SU-DHL-6 (cell line): Measurements from ENCODE around the gene AOAH.
"Not testable (repeated sequence)": the region's sequence is repeated elsewhere in the genome, so short reads cannot be mapped to it uniquely, and the experiment has no call there.

Source experiments
- H2AFZ ChIP-seq: fragments of 200-600 bp; sonication (generic); 2 replicates; pipeline ENCODE4 v1.6.1; 2014; ENCODE audit warnings: low read depth, mild to moderate bottlenecking, moderate library complexity, mixed read lengths, antibody characterized with exemption, low read length; ENCODE audit not compliant: severe bottlenecking
- H3F3A ChIP-seq: fragments of 200-600 bp; shearing (Covaris generic); 2 replicates; pipeline ENCODE4 v1.6.0; 2016; ENCODE audit warnings: antibody characterized with exemption, mild to moderate bottlenecking; ENCODE audit not compliant: insufficient read depth
- H3K27ac ChIP-seq: fragments of 200-600 bp; sonication (generic); 2 replicates; pipeline ENCODE4 v1.5.1; 2016; ENCODE audit warnings: low read depth, mild to moderate bottlenecking, low read length, moderate library complexity, mixed read lengths
- H3K27me3 ChIP-seq: fragments of 200-600 bp; sonication (generic), shearing (Covaris generic); 2 replicates; pipeline ENCODE4 v1.6.0; 2014; ENCODE audit warnings: mild to moderate bottlenecking, low read length
- H3K36me3 ChIP-seq: fragments of 200-600 bp; sonication (generic); 2 replicates; pipeline ENCODE4 v1.6.1; 2014; ENCODE audit warnings: mild to moderate bottlenecking, low read length, mixed read lengths
- H3K4me2 ChIP-seq: fragments of 300-600, 200-600 bp; shearing (Covaris generic), sonication (generic); 2 replicates; pipeline ENCODE4 v1.6.0; 2014; ENCODE audit warnings: low read length, low read depth, mild to moderate bottlenecking; ENCODE audit not compliant: poor library complexity, severe bottlenecking
- H3K4me3 ChIP-seq: fragments of 200-600 bp; sonication (generic); 2 replicates; pipeline ENCODE4 v1.5.1; 2014; ENCODE audit warnings: antibody characterized with exemption, low read length, mild to moderate bottlenecking, mixed read lengths; ENCODE audit not compliant: insufficient read depth, poor library complexity, severe bottlenecking
- H3K79me2 ChIP-seq: fragments of 200-600 bp; sonication (generic); 2 replicates; pipeline ENCODE4 v1.6.1; 2014; ENCODE audit warnings: mild to moderate bottlenecking, low read length, moderate library complexity; ENCODE audit not compliant: insufficient read depth
- H3K9ac ChIP-seq: fragments of 200-600 bp; sonication (generic); 2 replicates; pipeline ENCODE4 v1.7.0; 2014; ENCODE audit warnings: mild to moderate bottlenecking, low read length
- H3K9me2 ChIP-seq: fragments of 200-600 bp; sonication (generic); replicated peaks from 2 replicates; pipeline ENCODE4 v1.6.1; 2014; ENCODE audit warnings: low read length; ENCODE audit not compliant: insufficient read depth
- H3K9me3 ChIP-seq: fragments of 200-600 bp; sonication (generic); 2 replicates; pipeline ENCODE4 v1.6.1; 2014; ENCODE audit warnings: low read length, mixed read lengths; ENCODE audit not compliant: insufficient read depth
- H4K20me1 ChIP-seq: fragments of 200-600 bp; sonication (generic); 2 replicates; pipeline ENCODE4 v1.6.1; 2014; ENCODE audit warnings: low read depth, mild to moderate bottlenecking, antibody characterized with exemption, low read length, moderate library complexity, mixed read lengths
- CTCF ChIP-seq: fragments of 200-600 bp; sonication (generic); IDR thresholded peaks from one replicate; pipeline ENCODE4 v1.5.1; 2017; ENCODE audit warnings: antibody characterized with exemption, mild to moderate bottlenecking, low read length, moderate library complexity; ENCODE audit not compliant: insufficient read depth, poor library complexity, severe bottlenecking
- EZH2phosphoT487 ChIP-seq: fragments of 200-600 bp; sonication (generic), shearing (Covaris generic); conservative IDR thresholded peaks from 2 replicates; pipeline ENCODE4 v1.6.1; 2018; ENCODE audit warnings: mild to moderate bottlenecking, antibody characterized with exemption, low read length, moderate library complexity, mixed read lengths

Gene AOAH

GRCh38 chr7:36717586-36717985 lies 6.7 kb downstream of the AOAH start:
- H3K4me3 ChIP-seq, result no peak overlapping the region
- H3K27me3 ChIP-seq, result no peaks in the 10 kb centered on the region
- H3K9me2 ChIP-seq, result no peaks in the 10 kb centered on the region
- no peaks in the 10 kb centered on the region for H3K36me3 ChIP-seq
- no peak for TF ChIP-seq CTCF
- no peak for TF ChIP-seq EZH2phosphoT487
- H3K9me3 ChIP-seq, result no peaks in the 10 kb centered on the region
- no peak overlapping the region for H2AFZ ChIP-seq
- no peaks in the 10 kb centered on the region for H3F3A ChIP-seq
- H3K9ac ChIP-seq, result no peak overlapping the region
- no peaks in the 10 kb centered on the region for H3K79me2 ChIP-seq
- no peak overlapping the region for H3K4me2 ChIP-seq
- H3K27ac ChIP-seq, result no peak overlapping the region
- no peaks in the 10 kb centered on the region for H4K20me1 ChIP-seq

GRCh38 chr7:36716802-36717201 lies 7.5 kb downstream of the AOAH start:
- not testable (repeated sequence) for H3K4me3 ChIP-seq, H3K27me3 ChIP-seq, H3K9me3 ChIP-seq, H3K27ac ChIP-seq, H3K4me2 ChIP-seq, H3K79me2 ChIP-seq, H3K9ac ChIP-seq, H4K20me1 ChIP-seq, H3F3A ChIP-seq, H2AFZ ChIP-seq, H3K36me3 ChIP-seq, H3K9me2 ChIP-seq

GRCh38 chr7:36712015-36712414 lies 12.3 kb downstream of the AOAH start:
- H3K9ac ChIP-seq, result no peak overlapping the region
- 0 out of 2 replicates have a peak, but pooled peaks cover 3% of the 10 kb centered on the region for H3K27me3 ChIP-seq
- no peaks in the 10 kb centered on the region for H3K36me3 ChIP-seq
- H3K4me2 ChIP-seq, result no peak overlapping the region
- H3F3A ChIP-seq, result no peaks in the 10 kb centered on the region
- H3K79me2 ChIP-seq, result no peaks in the 10 kb centered on the region
- H3K9me2 ChIP-seq, result no peaks in the 10 kb centered on the region
- TF ChIP-seq CTCF, result no peak
- TF ChIP-seq EZH2phosphoT487, result no peak
- no peak overlapping the region for H3K27ac ChIP-seq
- H3K4me3 ChIP-seq, result no peak overlapping the region
- no peaks in the 10 kb centered on the region for H3K9me3 ChIP-seq
- H2AFZ ChIP-seq, result no peak overlapping the region
- no peaks in the 10 kb centered on the region for H4K20me1 ChIP-seq

- H3K27ac ChIP-seq, result no peak overlapping the region
- H3F3A ChIP-seq, result no peaks in the 10 kb centered on the region
- TF ChIP-seq CTCF (no peak), EZH2phosphoT487 (no peak)
- no peak overlapping the region for H2AFZ ChIP-seq
- H3K79me2 ChIP-seq, result no peaks in the 10 kb centered on the region
- 0 out of 2 replicates have a peak, but pooled peaks cover 3% of the 10 kb centered on the region for H3K27me3 ChIP-seq
- H3K9me3 ChIP-seq, result no peaks in the 10 kb centered on the region
- H3K9ac ChIP-seq, result no peak overlapping the region
- no peak overlapping the region for H3K4me2 ChIP-seq
- H4K20me1 ChIP-seq, result no peaks in the 10 kb centered on the region
- 0 out of 2 replicates have a peak, but pooled peaks cover 3% of the 10 kb centered on the region for H3K36me3 ChIP-seq
- H3K4me3 ChIP-seq, result no peak overlapping the region
- no peaks in the 10 kb centered on the region for H3K9me2 ChIP-seq
These were observed 13.0 kb downstream of the AOAH start for GRCh38 chr7:36711256-36711655.
